ENCODE data around the gene CCDC157.

GRCh38 chr22:30320021-30320556 lies 36.7 kb upstream of the CCDC157 start:
- TF ChIP-seq CTCF (tag by site-specific recombination; IDR thresholded peaks at IDR 0.05), result no peak
- TF ChIP-seq ZNF175 (tag by site-specific recombination; IDR thresholded peaks at IDR 0.05), result no peak
